HG03521 (cell line): ENCODE measurements around the gene MACROD1.
"Not testable (repeated sequence)": the region's sequence is repeated elsewhere in the genome, so short reads cannot be mapped to it uniquely, and the experiment has no call there.

Experiments
- ATAC-seq: cut with Tn5 transposase; IDR thresholded peaks from one replicate; pipeline ENCODE4 v1.9.1; 2021; ENCODE audit warnings: mild to moderate bottlenecking, moderate library complexity; ENCODE audit not compliant: unreplicated experiment

The MACROD1 gene

DNA sequence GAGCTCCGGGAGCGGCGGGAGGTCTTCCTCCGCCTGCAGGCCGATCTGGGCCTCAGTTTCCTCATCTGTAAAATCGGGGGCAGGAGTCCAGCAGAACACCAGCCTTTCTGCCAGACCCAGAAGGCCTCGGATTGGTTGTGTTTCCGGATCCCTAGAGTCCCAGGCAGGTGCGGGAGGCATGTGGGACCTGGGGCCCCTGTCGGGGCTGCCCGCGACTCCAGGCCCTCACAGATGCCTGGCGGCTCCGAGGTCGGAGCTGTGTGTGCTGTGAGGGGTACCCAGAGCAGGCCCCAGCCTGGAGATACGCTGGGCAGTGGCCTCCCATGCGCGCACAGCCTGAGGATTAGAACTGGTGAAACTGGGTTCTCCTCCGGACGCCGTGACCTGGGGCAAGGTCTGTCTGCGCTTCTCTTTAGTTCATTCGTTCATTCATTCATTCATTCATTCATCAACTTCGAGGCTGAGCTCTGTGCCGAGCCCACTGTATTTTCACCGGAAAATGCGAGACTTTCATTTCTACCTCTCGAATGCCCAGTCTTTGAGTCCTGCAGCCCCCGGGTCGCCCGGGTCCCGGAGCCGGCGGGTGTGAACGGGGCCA is 105.6 kb downstream of the MACROD1 start:
- ATAC-seq: no peak

DNA sequence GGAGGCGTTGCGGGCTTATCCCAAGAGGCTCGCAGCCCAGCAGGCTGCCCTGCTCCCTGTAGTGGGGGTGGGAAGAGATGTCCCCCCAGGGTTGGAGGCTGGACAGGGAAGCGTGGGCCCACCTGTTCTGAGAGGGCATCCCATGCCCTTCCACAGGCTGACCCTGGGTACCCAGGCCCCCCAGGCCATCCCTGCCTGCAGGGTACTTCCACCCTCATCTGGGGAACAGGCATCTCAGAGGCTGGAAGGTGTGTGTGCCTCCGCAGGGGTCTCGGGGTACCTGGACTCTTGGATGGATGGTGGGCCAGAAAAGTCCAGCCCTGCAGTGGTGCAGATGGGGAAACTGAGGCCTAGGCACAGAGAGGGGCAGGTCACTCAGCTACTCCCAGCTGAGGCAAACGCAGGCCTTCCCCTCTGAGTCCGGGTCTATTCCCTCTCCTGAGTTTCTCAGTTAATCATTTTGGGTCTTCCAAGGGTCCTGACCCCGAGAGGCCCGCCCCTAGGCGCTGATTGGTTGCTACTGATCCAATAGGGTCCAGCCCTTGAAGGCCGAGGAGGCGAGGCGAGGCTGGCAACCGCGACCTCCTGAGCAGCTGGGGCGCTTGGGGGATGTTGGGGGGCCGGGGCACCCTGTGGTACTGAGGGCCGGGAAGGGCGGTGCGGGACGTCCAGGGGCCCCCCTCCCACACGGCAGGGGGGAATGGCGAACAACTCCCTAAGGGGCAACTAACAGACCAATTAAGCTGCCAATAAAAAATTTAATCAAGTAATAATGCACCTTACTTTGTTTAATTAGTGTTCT is 106.4 kb downstream of the MACROD1 start:
- ATAC-seq: no peak

DNA sequence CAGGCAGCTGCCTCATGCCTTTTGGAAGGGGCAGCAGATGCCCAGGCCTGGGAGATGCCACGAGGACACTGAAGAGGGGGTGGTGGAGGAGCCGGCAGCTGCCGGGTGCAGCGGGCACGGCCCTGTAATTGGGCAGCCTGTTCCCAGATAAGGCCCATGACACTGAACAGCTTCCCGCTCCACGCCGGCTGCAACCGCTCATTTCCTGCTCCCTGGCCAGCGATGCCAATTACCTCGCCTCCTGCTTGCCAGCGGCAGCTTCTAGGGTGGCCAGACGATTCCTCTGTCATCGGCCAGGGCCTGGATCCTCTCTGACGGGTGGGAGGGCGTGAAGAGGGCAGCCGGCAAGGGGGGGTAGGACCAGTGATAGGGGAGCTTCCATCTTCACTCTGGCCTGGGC is 107.4 kb downstream of the MACROD1 start:
- no peak for ATAC-seq

DNA sequence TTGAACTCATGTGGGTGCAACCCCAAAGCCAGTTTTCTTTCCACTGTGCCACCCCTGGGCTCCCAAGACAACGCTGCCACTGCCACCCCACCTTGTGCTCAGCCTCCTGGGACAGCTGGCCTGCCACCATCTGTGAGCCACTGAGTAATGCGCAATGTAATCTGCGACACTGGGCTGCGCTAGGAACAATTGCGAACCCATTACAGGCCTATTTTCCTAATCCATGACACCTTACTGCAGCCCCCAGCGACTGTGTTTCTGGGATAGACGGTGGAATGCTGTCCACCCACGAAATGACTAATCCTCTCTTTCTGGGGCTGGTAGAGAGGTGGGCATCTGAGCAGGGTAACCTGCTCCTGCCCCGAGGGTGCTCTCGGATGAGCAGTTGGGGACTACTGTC is 108.0 kb downstream of the MACROD1 start:
- no peak for ATAC-seq

DNA sequence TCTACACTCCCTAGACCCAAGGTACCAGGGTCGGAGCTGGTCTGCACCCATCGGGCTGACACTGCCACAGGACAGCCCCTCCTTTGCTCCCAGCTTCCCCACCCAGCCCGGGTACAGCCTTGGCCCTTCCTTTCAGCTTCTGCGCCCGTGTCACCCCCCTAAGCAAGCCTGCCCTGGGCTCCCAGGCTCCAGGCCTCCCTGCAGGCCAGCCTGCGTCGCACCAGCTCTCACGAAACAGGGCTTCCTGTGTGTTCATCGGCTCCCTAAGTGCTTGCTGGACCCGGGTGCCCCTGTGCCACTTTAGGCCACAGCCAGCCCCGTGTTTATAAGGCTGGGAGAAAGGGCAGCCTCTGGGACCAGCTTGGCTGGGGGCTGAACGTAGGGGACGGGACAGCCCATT is 109.1 kb downstream of the MACROD1 start:
- no peak for ATAC-seq

DNA sequence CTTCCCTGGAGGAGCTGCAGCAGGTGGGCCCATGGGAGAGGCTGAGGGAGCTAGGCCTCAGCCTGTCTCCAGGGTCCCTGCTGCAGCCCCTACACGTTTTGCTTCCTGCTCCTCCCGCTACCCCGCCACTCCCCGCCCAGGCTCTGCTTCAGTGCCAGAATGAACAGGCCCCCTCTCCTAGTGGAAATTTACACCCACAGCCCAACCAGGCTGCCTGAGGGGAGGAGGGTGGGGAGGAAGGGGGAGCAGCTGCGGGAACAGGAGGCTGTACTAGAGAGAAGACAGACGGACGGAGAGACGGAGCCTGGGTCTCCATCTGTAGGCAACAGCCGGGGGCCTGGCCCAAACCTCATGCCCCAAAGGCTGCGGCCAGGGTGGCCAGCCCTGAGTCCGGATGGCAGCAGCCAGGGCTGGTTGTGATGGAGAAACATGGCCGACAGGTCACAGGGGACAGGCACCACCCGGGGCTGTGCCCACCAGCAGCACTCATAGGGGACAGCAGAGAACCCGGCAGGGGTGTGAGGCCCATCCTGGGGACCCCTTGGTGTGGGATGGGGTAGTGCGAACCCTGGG is 109.6 kb downstream of the MACROD1 start:
- no peak for ATAC-seq

DNA sequence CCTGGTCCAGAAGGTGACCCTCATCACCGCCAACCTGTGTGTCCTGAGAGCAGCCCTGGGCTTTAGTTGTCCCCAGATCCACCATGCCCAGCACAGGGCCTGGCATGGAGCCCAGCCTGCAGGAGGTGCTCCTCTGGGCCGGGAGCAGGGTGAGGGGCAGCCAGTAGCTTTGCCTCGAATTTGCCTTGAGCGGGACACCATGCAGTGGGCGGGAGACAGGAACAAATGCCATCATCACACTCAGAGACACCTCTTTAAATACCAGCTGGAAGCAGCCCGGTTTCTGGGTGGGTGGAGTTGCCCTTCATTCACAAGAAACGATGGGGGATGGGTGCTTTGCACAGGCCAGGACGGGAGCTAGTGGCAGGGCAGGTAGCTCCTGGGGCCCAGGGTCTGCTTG is 110.8 kb downstream of the MACROD1 start:
- ATAC-seq: no peak

DNA sequence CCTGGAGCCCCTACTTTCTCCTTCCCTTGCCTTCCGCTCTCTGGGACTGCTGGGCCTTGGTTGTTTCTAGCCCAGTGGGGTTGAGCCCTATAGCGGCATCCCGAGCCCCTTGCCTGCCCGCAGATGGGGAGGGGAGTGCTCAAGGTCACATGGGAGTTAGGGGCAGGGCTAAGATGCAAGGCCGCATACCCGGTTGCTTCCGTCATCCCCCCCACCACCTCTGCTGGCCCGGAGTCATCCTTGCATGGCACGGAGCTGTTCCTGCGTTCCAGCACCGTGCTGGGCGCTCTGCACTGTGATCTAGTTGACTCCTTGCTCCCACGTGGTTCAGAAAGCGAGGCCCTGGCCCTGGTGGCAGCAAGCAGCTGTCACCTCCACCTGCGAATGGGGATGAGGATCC is 112.2 kb downstream of the MACROD1 start:
- no peak for ATAC-seq

DNA sequence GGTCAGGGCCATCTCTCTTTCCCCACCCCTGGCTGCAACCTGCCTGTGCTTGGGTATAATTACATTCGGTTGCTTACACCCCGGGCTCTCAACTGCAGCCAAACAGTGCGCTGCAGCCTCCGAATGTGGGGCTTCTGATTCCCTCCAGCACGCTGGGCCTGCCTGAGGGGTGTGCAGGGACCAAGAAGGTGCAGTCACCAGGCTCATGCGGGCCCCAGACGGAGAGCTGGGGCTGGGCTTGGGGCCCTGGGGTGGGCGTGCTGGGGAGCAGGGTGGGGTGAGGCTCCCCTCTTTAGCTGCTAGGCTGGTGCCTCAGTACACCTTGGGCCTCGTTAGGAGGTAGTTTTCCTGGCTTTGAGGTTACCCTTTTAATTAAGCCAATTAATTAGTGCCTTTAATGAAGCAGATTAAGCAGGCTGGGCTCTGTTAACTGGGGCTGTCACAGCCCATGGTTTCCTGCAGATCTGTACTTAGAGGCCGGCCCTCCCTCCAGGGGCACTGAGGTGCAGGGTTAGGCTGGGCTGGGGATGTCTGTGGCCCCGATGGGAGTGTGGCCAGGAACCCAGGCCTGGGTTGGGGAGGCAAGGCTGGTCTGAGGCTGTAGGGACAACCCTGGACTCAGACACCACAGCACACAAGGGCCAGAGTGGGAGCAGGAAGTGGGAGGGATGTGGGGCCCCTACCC is 112.8 kb downstream of the MACROD1 start:
- ATAC-seq: no peak

DNA sequence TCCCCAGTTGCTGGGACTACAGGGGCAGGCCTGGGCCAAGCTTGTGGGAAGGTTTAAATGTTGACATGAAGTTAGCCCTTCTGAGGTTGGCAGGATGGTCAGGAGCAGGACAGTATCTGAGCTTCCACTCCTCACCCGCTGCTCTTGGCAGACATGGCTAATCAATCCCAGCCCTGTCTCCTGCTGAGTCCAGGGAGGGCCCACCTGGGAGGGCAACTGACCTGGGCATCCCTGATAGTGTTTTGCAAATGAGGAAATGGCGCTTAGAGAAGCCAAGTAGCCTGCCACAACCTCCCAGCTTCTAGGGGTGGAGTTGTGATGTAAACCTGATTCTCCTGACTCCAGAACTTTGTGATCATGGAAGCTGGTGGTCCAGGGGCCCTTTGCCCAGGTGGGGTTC is 113.5 kb downstream of the MACROD1 start:
- ATAC-seq: no peak

DNA sequence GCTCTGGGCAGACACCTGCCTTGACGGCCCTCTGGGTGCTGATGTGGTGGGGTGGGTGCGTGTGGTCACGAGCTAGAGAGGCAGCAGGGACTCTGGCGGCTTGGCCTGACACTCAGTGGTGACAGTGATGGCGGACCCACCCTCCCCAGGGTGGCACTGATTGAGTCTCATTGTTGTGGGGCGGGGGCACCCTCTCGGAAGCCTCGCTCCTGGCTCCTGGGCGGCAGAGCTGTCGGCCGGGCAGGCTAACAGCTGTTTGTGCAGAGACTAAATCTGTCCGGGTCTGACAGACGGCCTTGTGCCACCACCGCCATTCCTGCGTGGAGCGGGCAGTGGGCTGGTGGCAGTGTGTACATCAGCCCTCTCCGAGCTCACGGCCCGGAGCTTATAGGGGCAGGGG is 114.6 kb downstream of the MACROD1 start:
- ATAC-seq: no peak

DNA sequence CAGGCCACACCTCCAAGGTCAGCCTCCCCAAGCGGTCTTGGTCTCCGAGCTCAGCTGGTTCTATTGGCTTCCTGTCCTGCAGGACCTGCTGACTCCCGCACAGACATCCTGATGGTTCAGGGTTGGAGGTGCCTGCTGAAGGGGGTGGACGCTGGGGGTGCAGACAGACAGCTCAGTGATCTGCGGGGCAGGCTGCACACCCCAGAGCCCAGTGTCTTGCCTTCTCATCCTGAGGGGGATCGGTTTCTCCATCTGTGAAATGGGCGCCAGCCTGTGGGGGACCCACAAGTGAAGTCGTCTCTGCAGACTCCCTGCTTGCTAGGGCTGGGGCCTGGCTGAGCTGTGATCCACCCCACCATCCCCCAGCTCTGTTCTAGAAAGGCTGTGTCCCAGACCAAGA is 116.4 kb downstream of the MACROD1 start:
- ATAC-seq: no peak

DNA sequence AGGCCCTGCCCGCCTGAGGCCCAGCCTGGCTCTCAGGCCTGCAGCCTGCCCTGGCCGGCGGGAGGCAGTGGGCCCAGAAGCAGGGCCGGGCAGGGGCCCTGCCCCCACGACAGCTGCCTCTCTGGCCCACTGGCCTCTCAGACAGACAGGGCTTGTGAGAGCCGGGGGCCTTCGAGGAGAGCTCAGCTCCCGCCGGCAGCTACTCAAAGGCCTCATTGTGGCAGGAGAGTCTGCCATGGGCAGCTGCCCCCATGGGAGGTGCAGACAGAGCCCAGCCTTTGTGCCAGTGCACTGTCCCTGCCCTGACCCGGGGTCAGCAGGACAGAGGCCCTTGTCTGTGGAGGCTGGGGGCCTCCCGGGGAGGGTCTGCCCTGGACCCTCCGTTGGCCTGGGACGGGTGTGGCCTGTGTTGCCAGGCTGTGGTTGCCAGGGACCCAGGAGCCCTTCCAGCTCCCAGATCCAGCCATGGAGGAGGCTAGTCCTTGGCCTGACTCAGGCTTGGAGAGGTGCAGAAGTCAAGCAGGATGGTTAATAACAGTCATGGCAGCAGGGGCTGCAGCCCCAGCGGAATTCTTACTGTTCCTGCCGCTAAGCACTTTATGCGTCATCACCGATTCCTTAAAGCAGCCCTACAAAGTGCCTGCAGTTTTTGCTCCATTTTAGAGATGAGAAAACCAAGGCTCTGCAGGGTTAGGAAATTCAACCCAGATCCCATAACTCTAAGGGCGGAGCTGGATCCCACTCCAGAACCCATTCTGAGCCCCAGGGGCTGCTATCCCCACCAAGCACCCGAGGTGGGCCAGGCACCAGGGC is 117.7 kb downstream of the MACROD1 start:
- ATAC-seq: no peak

DNA sequence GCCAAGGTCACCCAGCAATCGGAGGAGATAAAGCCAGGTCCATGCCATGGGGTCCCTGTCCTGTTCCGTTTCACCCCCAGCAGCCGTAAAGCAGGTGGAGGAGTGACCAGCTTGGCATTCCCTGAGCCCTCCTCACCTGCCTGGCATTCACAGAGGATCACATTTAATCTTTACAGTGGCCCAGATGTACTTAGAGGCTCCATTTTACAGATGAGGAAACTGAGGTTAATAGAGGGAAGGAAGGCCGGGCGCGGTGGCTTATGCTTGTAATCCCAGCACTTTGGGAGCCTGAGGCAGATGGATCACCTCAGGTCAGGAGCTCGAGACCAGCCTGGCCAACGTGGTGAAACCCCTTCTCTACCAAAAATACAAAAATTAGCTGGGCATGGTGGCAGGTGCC is 118.5 kb downstream of the MACROD1 start:
- ATAC-seq: not testable (repeated sequence)

DNA sequence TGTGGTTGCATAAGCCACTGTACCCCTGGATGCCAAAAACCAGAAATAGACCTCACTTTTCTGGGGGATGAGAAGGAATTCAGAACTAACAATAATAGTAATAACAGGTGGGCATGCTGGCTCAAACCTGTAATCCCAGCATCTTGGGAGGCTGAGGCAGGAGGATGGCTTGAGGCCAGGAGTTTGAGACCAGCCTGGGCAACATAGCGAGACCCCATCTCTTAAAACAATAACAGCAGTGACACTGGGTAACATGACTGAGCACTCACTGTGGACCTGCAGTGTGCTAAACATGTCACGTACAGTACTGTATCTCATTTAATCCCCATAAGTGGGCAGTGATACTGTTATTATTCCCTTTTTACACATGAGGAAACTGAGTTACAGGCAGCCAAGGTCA is 120.2 kb downstream of the MACROD1 start:
- no peak for ATAC-seq

DNA sequence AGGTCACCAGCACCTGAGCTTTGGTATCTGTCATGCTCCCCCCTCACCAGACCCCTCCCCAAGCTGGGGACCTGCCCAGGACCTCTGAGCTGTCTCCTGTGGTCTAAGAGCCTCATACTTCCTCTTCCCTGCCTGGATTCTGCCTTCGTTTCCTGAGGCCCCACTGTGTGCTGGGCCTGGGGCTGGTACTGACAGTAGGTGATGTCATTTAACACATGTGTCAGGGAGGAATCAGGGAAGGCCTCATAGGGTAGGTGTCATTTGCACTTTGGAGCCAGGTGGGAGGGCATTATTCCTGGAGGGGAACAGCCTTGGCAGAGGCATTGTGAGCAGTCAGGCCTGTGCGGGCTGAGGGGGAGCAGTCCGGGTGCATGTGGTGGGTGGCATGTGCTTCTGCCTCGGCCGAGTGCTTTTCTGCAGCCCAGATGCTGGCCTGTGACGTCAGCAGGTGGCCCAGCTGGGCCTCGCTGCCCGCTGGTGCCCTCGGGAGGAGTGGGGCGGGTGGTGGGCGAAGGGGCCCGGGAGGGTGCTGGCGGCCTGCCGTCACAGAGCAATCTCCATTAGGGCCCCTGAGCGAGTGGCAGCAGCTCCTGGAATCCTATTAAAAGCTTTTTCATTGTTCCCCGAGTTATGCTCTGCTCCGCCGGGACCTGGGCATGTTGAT is 121.1 kb downstream of the MACROD1 start:
- ATAC-seq: no peak

DNA sequence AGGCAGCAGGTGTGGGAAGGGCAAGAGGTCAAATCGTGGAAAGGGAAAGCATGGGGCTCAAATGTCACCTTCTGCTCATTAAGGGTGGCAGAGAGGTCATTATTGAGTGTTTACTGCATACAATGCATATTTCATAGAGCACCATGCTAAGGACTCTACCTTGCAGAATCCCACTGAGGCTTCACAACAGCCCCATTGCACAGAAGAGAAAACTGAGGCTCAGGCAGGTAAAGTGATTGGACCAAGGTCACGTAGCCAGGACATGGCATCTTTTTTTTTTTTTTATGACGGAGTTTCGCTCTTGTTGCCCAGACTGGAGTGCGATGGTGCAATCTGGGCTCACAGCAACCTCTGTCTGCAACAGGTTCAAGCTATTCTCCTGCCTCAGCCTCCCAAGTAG is 122.4 kb downstream of the MACROD1 start:
- no peak for ATAC-seq

DNA sequence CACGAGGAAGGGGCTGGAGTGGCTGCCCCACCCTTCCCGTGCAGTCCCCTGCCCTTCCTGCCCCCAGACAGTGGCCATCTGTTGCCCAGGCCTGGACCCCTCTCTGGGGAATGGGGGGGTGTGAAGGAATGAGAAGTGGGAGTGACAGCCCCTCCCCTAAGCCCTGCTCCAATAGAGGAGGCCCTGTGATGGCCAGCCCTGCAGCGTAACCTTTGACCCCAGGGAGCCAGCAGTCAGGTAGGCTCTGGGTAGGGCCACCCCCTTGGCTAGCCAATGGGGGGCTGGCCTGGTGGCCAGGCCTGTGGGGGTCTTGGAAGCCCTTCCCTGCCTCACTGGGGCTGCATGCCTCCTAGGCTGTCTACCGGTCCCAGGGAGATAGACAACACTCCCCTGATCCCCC is 123.6 kb downstream of the MACROD1 start:
- no peak for ATAC-seq

DNA sequence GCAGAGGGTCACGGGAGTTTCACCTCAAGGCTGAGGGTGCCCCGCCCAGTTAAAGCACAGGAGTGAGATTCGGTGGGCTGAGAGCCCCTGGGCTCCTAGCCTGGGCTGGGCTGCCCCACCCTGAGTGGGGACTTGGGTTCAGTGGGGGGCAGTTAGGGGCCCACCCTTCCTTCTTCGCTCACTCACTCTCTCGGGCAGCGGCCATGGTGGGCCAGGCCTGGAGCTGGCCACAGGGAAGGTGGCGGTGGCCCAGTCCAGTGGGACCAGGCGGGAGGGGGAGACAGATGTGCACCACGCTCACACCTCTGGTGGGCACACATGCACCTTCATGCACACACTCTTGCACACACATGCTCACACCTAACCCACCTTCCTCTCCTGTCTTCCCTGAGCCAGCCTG is 124.1 kb downstream of the MACROD1 start:
- ATAC-seq: no peak

DNA sequence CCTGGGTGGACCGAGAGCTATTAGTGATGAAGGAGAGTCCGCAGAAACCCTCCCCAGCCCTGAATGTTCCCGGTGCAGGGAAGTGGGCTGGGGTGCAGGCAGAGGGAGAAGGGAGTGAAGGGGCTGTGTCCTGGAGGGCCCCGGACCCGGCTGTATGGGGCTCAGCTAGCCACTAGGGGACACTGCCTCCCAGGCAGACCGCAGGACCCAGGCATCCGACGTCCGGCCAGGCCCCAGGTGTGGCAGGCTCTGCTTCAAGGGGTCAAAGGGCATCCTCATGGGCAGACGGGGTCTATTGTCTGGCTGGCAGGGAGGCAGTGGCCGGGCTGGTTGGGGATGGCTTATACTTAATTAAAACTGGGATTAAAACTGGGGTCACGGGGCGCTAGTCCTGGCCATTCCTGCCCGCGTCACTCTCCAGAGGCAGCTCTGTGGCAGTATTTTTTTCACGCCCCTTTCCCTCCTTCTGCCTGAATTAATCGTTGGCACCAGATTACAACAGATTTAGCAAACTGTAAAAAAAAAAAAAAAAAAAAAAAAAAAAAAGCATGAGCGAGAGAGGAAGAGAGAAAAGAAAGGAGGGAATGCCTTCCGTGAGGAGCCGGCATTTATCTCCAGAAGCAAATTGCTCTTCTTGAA is 125.1 kb downstream of the MACROD1 start:
- ATAC-seq: no peak
